Mucosa of gallbladder (tissue), 1 donor: ENCODE results near the gene MCHR1. TPM values are rescaled to one million over a fixed set of nuclear protein-coding genes. Genes with fewer than 3 reads are reported as not detected.

Source experiments
- DNase-seq: peaks from one replicate; pipeline ENCODE4 v3.0.0-alpha.2; 2020; ENCODE audit warnings: low spot score
- total RNA-seq: library from RNA; stranded (reverse); gene quantifications from one replicate; pipeline ENCODE4 v1.2.1, GENCODE V29; 2021
- donor health status: DM: no; HTN: no; CAD: no.

The MCHR1 gene
- total RNA-seq, 1 donor from 2014 or later, result 0.23 TPM

DNA sequence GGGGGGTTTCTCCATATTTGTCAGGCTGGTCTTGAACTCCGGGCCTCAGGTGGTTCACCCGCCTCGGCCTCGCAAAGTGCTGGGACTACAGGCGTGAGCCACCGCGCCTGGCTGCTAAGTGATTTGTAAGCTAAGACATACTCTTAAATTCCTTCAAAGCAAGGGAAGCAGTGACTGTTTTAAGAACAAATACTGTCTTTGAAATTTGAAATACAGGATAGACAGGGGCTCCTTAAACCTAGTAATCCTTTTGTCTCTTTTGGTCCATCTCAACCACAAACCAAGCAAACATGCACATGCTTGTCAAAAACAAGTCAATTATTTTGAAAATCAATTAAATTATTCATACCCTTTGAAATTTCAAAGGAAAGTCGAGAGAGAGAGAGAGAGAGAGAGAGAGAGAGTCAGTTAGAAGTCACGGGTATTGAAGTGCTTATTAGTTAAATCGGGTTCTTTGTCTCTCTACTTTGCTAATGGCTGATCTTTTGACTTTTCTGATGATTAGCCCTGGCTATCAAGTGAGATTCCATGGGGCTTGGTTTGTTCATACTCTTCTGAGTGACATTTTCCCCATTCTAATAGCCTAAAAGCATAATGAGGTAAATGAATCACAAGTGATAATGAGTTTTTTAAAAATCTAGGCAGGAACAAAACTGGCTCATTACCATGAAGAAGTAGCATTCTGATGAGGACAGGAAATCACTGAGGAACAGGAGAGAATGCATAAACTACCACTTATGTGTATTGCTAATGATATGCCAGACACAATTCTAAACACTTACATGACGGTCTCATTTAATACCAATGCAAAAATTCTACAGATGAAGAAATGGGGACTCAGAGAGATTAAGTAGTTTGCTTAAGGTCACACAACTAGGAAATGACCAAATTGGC lies 48.0 kb downstream of the MCHR1 start:
- DNase-seq, result no peak

DNA sequence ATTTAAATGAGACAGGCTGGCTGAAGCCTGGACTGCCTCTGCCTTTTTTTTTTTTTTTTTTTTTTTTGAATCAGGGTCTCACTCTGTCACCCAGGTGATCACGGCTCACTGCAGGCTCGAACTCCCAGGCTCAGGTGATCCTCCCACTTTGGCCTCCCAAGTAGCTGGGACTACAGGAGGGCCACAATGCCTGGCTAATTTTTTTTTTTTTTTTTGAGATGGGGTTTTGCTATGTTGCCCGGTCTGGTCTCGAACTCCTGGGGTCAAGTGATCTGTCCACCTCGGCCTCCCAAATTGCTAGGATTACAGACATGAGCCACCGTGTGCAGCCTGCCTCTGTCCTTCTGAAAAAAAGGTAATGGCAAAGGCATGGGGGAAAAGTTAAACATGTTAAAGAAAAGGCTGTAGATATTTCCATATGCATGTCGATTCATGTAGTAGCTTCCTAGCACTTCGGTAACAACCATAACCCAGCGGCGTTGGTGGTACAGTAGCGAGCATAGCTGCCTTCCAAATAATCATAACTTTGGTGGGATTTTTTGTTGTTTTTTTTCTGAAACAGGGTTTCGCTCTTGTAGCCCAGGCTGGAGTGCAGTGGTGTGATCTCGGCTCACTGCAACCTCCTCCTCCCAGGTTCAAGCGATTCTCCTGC lies 48.8 kb downstream of the MCHR1 start:
- no peak for DNase-seq

DNA sequence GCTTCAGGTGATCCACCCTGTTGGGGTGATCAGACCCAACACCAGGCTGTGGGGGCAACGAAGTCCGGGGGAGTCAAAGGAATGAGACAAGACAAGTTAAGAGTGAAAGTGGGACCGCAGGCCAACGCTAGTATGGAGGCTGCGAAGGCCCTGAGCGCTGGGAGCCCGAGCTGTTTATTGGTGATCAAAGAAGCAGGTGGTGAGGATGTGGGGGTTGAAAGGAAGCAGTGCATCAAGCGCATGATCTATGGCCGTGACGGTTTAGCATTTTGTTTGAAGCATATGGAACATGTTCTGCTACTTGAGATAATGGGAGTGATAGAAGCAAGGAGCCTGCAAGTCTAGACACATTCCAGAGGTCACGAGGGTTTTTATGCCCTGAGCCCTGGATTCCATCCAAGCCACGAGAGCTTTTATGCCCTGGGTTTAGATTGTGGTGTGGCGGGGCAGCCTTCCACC lies 49.5 kb downstream of the MCHR1 start:
- DNase-seq, result no peak

DNA sequence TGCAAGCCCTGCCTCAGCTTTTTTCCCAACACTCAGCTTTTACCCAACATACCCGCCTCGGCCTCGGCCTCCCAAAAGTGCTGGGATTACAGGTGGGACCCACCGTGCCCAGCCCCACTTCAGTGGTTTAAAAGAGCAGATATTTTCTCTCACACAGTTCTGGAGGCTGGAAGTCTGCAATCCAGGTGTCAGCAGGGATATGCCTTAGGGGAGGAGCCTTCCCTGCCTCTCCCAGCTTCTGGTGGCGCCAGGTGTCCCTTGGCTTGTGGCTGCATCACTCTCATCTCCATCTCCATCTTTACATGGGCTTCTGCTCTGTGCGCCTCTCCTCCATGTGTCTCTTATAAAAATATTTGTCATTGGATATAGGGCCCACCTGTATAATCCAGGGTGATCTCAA lies 50.0 kb downstream of the MCHR1 start:
- DNase-seq, result no peak

Other genes starting within 250 kb of the MCHR1 start
- 44.1 TPM for gene MRTFA, start 42.8 kb upstream of the MCHR1 start, total RNA-seq
- 12.5 TPM for gene SLC25A17, start 139.9 kb downstream of the MCHR1 start, total RNA-seq
- 294 TPM for gene ST13, start 177.2 kb downstream of the MCHR1 start, total RNA-seq
- 25.7 TPM for gene XPNPEP3, start 177.7 kb downstream of the MCHR1 start, total RNA-seq
- not detected for gene DNAJB7, start 182.6 kb downstream of the MCHR1 start, total RNA-seq